ENCODE data around the gene SPPL2B.

The SPPL2B gene

DNA sequence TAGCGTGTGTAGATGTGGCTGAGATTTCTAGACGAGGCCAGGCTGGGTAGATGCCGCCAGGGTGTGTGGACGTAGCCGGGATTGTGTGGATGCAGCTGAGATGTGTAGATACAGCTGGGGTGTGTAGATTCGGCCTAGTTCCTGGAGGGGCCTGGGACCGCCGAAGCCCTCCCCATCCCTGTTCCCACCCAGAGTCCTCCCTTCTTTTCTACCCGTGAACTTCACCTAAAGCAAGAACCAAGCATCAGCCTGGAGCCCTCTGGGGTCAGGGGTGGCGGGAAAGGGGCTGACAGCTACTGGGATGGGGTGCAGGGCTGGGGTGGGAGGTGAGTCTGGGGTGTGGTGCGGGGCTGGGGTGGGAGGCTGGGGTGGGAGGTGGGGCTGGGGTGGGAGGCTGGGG, 32.3 kb downstream of the SPPL2B start:
- TF ChIP-seq, protein P1, sequence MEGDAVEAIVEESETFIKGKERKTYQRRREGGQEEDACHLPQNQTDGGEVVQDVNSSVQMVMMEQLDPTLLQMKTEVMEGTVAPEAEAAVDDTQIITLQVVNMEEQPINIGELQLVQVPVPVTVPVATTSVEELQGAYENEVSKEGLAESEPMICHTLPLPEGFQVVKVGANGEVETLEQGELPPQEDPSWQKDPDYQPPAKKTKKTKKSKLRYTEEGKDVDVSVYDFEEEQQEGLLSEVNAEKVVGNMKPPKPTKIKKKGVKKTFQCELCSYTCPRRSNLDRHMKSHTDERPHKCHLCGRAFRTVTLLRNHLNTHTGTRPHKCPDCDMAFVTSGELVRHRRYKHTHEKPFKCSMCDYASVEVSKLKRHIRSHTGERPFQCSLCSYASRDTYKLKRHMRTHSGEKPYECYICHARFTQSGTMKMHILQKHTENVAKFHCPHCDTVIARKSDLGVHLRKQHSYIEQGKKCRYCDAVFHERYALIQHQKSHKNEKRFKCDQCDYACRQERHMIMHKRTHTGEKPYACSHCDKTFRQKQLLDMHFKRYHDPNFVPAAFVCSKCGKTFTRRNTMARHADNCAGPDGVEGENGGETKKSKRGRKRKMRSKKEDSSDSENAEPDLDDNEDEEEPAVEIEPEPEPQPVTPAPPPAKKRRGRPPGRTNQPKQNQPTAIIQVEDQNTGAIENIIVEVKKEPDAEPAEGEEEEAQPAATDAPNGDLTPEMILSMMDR (IDR thresholded peaks at IDR 0.05; ENCODE audit: low read depth, low read length), result no peak
- DNase-seq (ENCODE audit: extremely low read depth, low read depth), result no peak

DNA sequence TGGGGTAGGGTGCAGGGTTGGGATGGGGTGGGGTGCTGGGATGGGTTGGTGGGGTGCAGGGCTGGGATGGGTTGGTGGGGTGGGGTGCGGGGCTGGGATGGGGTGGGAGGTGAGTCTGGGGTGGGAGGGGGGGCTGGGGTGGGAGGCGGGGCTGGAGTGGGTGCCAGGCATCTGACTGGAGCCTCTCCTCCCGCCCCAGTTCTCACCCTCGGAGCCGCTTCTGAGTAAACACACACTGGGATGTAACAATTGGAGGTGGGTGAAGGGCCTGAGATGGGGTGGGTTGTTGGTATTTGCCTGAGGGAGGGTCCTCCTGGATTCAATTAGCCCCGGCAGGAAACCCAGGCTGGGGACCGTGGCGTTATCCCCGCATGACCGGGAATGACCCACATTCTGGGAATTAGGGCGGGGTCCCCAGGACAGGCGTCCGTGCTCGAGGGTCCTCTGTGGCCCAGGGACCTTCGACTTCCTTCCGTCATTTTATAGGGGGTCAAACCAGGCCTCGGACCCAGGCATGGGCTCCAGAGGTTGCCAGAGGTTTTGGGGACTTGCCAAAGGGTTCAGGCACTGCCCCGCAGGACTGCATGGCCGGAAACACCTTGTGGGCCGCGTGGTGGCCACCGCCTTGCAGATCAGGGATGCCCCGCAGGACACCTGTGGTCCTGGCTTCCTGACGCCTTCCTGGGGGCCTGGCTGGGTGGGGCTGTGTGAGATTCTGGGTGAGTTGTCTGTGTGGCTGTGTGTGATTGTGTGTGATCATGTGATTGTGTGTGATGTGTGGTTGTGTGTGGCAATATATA, 33.0 kb downstream of the SPPL2B start:
- TF ChIP-seq, protein P1 (IDR thresholded peaks at IDR 0.05; ENCODE audit: low read depth, low read length), result no peak
- no peak for DNase-seq (ENCODE audit: extremely low read depth, low read depth)

DNA sequence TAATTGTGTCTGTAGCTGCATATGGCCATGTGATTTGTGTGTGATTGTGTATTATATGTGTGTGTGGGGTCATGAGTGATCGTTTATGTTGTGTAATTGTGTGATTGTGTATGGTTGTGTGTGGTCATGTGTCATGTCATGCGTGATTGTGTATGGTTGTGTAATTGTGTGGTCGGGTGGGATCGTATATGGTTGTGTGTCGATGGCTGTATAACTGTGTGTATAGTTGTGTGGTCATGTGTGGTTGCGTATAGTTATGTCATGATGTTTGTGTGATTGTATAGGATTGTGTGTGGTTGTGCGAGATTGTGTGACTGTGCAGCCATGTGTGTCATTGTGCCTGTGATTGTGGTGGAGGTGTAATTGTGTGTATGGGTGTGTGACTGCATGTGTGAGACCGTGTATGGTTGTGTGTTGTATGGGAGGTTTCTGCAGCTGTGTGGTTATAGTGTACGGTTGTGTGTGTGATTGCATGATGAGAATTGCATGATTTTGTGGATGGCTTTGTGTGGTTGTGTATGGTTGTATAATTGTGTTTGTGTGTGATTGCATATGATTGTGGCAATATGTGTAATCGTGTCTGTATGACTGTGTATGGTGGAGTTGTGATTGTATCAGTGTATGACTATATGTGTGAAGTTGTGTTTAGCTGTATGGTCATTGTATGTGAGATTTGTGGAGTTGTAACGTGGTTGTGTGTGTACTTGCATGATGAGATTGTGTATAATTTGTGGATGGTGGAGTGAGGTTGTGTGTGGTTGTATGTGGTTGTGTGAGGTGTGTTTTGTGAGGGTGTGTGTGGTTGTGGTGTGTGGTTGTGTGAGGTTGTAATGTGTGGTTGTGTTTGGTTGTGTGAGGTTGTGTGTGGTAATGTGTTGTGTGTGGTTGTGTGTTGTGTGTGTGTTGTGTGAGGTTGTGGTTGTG, 33.8 kb downstream of the SPPL2B start:
- DNase-seq (ENCODE audit: extremely low read depth, low read depth), result no peak
- TF ChIP-seq, protein P1 (IDR thresholded peaks at IDR 0.05; ENCODE audit: low read depth, low read length), result no peak

DNA sequence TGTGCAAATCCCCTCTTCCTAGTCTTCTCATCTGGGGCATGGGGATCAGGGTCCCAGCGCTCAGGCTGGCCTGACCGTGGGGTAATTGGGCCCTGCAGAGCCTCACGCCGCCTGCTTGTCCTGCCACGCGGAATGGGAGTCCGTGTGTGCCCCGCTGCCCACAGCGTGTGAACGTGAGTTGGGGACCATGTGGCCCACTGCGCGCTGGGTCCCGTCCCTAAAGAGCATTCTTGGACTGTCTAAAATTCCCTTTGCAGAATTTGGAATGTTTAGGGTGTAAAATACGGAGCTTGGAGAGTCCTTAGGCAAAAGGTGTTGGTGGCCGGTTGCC, 34.5 kb downstream of the SPPL2B start:
- no peak for DNase-seq (ENCODE audit: extremely low read depth, low read depth)
- TF ChIP-seq, protein P1 (IDR thresholded peaks at IDR 0.05; ENCODE audit: low read depth, low read length), result no peak

DNA sequence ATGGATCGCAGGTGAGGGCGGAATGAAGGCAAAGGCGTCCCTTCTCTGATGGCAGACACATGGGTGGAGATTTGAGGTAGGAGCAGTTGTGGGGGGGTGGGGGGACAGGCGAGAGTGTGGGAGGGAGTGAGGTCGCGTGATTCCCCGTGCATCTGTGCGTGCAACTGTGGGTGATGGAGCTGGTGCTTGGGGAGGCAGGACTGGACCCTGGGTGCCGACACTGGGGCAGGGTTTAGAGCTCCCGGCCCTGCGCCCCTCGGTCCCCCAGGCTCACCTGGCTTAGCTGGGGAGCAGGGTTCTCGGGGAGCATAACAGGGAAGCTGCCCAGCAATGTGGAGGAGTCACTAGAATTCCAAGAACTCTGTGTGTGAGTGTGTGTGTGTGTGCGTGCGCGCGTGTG, 34.9 kb downstream of the SPPL2B start:
- DNase-seq (ENCODE audit: extremely low read depth, low read depth), result no peak
- TF ChIP-seq, protein P1 (IDR thresholded peaks at IDR 0.05; ENCODE audit: low read depth, low read length), result no peak

DNA sequence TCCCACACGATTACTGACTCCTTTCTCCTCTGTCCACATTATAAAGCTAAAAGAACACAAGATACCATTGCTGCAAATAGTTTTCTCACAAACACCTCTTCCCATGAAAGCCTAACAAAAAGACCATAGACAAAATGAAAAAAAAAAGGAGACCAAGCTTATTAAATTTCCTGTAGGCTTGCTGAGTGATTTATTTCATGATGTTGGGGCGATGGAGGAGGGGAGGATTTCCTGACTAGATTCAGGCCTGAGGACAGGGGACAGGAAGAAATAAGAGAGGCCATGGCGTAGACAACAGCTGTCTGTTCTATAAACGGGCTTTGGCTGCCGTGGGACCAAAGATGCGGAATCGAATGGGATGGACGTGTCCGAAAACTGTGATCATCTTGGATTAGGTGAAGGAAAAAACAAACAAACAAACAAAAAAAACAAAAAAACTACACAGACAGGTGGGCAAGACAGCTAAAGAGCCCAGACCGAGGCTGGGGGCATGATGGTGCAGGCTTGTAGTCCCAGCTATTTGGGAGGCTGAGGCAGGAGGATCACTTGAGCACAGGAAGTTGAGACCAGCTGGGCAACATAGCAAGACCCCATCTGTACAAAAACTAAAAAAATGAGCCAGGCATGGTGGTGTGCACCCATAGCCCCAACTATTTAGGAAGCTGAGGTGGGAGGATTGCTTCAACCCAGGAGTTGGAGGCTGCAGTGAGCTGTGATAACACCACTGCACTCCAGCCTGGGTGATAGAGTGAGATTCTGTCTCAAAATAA, 36.9 kb downstream of the SPPL2B start:
- no peak for DNase-seq (ENCODE audit: extremely low read depth, low read depth)
- TF ChIP-seq, protein P1 (IDR thresholded peaks at IDR 0.05; ENCODE audit: low read depth, low read length), result no peak
